OCI-LY7 (cell line): ENCODE results near the gene CRELD1. TPM values are rescaled to one million over a fixed set of nuclear protein-coding genes. Genes with fewer than 3 reads are reported as not detected.

Experiments used
- BruUV-seq: library from RNA; stranded (reverse); fragments of 400-500 nt; replicated peaks from 2 replicates; lab custom pipeline; 2021; lab: Mats Ljungman, UMichigan
- CTCF ChIA-PET: fragments of 300-600 bp; sonication (Branson Sonifier 250); formaldehyde crosslinking; loops from one replicate; lab custom pipeline; 2022; ENCODE audit warnings: antibody characterized with exemption; ENCODE audit not compliant: unreplicated experiment; lab: Charles Lee
- POLR2A ChIA-PET: fragments of 300-600 bp; sonication (Branson Sonifier 250); formaldehyde crosslinking; loops from one replicate; lab custom pipeline; 2022; ENCODE audit warnings: antibody characterized with exemption; lab: Charles Lee
- DNase-seq: peaks from one replicate; pipeline ENCODE4 v3.0.0-alpha.2; 2015; ENCODE audit warnings: low spot score
- H2AFZ ChIP-seq: fragments of 200-600 bp; sonication (generic), shearing (Covaris generic); 2 replicates; pipeline ENCODE4 v1.6.1; 2014; ENCODE audit warnings: mild to moderate bottlenecking, antibody characterized with exemption, low read length, moderate library complexity
- H3K27ac ChIP-seq: fragments of 200-600 bp; sonication (generic); 2 replicates; pipeline ENCODE4 v1.5.1; 2014; ENCODE audit warnings: mixed run types, low read depth, mild to moderate bottlenecking, moderate library complexity, low read length, inconsistent platforms; ENCODE audit not compliant: poor library complexity, severe bottlenecking
- H3K36me3 ChIP-seq: fragments of 200-600 bp; sonication (generic); 2 replicates; pipeline ENCODE4 v1.6.1; 2014; ENCODE audit warnings: mild to moderate bottlenecking, antibody characterized with exemption, low read length, moderate library complexity, mixed read lengths; ENCODE audit not compliant: insufficient read depth
- H3K4me1 ChIP-seq: fragments of 200-600 bp; sonication (generic); 2 replicates; pipeline ENCODE4 v1.5.1; 2014; ENCODE audit warnings: mild to moderate bottlenecking, low read length; ENCODE audit not compliant: insufficient read depth, poor library complexity, severe bottlenecking
- H3K4me2 ChIP-seq: fragments of 200-600 bp; sonication (generic); 2 replicates; pipeline ENCODE4 v1.6.1; 2014; ENCODE audit warnings: mild to moderate bottlenecking, low read length
- H3K4me3 ChIP-seq: fragments of 200-600 bp; sonication (generic); 2 replicates; pipeline ENCODE4 v1.5.1; 2014; ENCODE audit warnings: mild to moderate bottlenecking, low read depth, low read length; ENCODE audit not compliant: poor library complexity, severe bottlenecking
- H3K79me2 ChIP-seq: fragments of 200-600 bp; sonication (generic); 2 replicates; pipeline ENCODE4 v1.6.1; 2016; ENCODE audit warnings: low read depth, mild to moderate bottlenecking, low read length, moderate library complexity, mixed read lengths; ENCODE audit not compliant: insufficient read depth
- H3K9me2 ChIP-seq: fragments of 200-600 bp; sonication (generic); 2 replicates; pipeline ENCODE4 v1.6.1; 2016; ENCODE audit warnings: mild to moderate bottlenecking, low read length, mixed read lengths; ENCODE audit not compliant: insufficient read depth
- H3K9me3 ChIP-seq: fragments of 200-600 bp; sonication (generic); 2 replicates; pipeline ENCODE4 v1.6.1; 2014; ENCODE audit warnings: mild to moderate bottlenecking, mixed run types, low read length, mixed read lengths
- H4K20me1 ChIP-seq: fragments of 200-600 bp; sonication (generic); 2 replicates; pipeline ENCODE4 v1.6.1; 2014; ENCODE audit warnings: mild to moderate bottlenecking, antibody characterized with exemption, low read length, moderate library complexity, mixed read lengths; ENCODE audit not compliant: insufficient read depth
- EZH2phosphoT487 ChIP-seq: fragments of 200-600 bp; sonication (generic); IDR thresholded peaks from 2 replicates; pipeline ENCODE4 v1.6.1; 2018; ENCODE audit warnings: low read depth, borderline replicate concordance, mild to moderate bottlenecking, mixed run types, antibody characterized with exemption, low read length, moderate library complexity, mixed read lengths
- intact Hi-C: fragments of 100-400 bp; cut with micrococcal nuclease; formaldehyde crosslinking; loops from one replicate; pipeline ENCODE4 v1.10.0; 2022; ENCODE audit not compliant: unreplicated experiment
- total RNA-seq, 2 experiments: library from RNA; depleted of rRNA in 1 of 2; stranded (reverse); fragments of >200 nt in 1 of 2; shearing (Covaris generic) in 1 of 2; gene quantifications; 2 replicates each; pipeline ENCODE4 v1.2.3, GENCODE V29; 2014 to 2022
- TF ChIP-seq, protein P1 (sequence below): fragments of 200-600 bp; sonication (generic); conservative IDR thresholded peaks from 2 replicates; pipeline ENCODE4 v1.5.1; 2014; ENCODE audit warnings: mild to moderate bottlenecking, antibody characterized with exemption, low read length, moderate library complexity, mixed read lengths

CRELD1 gene
- total RNA-seq, 2 experiments from 2014 or later, result 20.9 to 23.4 TPM

DNA sequence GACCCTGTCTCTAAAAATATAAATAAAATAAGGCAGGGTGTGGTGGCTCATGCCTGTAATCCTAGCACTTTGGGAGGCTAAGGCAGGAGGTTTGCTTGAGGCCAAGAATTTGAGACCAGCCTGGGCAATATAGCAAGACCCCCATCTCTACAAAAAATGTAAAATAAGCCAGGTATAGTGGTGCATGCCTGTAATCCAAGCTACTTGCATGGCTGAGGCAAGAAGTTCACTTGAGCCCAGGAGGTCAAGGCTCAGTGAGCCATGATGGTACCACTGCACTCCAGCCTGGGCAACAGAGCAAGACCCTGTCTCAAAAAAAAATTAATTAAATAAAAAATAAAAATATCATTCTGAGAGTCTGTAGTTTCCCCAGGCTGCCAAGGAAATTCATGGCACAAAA is 47.3 kb upstream of the CRELD1 start:
- DNase-seq, result no peak
- peaks cover 7% of the 10 kb centered on the region for H3K79me2 ChIP-seq
- ChIA-PET POLR2A (no interaction called here), CTCF (no interaction called here)
- H3K4me2 ChIP-seq, result no peak overlapping the region
- intact Hi-C loops, result no loop called here
- H3K4me1 ChIP-seq, result peaks cover 6% of the 10 kb centered on the region
- no peak for TF ChIP-seq EZH2phosphoT487
- TF ChIP-seq, protein P1, sequence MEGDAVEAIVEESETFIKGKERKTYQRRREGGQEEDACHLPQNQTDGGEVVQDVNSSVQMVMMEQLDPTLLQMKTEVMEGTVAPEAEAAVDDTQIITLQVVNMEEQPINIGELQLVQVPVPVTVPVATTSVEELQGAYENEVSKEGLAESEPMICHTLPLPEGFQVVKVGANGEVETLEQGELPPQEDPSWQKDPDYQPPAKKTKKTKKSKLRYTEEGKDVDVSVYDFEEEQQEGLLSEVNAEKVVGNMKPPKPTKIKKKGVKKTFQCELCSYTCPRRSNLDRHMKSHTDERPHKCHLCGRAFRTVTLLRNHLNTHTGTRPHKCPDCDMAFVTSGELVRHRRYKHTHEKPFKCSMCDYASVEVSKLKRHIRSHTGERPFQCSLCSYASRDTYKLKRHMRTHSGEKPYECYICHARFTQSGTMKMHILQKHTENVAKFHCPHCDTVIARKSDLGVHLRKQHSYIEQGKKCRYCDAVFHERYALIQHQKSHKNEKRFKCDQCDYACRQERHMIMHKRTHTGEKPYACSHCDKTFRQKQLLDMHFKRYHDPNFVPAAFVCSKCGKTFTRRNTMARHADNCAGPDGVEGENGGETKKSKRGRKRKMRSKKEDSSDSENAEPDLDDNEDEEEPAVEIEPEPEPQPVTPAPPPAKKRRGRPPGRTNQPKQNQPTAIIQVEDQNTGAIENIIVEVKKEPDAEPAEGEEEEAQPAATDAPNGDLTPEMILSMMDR, result no peak
- H4K20me1 ChIP-seq, result no peaks in the 10 kb centered on the region
- H3K4me3 ChIP-seq, result no peak overlapping the region
- no peaks in the 10 kb centered on the region for H3K9me2 ChIP-seq
- H3K9me3 ChIP-seq, result no peaks in the 10 kb centered on the region
- H3K27ac ChIP-seq, result no peak overlapping the region
- H2AFZ ChIP-seq, result no peak overlapping the region
- BruUV-seq, result no TSS peak
- no peaks in the 10 kb centered on the region for H3K36me3 ChIP-seq

DNA sequence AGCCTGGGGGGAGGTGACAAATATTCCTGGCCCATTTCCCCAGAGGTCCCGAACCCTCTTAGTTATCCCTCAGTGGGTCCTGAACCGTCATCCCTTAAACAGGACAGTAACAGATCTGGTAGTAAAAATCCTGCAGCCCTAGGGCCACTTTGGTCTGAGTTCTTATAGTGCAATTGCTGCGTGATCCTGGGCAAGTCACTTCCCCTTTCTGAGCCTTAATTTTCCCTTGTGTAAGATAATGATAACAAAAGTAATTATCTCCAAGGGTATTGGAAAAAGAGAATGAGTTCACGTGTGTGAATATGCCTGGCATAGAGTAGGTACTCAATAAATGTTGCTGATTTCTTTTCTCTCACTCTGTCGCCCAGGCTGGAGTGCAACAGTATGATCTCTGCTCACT is 46.2 kb upstream of the CRELD1 start:
- CTCF ChIA-PET, result no interaction called here

DNA sequence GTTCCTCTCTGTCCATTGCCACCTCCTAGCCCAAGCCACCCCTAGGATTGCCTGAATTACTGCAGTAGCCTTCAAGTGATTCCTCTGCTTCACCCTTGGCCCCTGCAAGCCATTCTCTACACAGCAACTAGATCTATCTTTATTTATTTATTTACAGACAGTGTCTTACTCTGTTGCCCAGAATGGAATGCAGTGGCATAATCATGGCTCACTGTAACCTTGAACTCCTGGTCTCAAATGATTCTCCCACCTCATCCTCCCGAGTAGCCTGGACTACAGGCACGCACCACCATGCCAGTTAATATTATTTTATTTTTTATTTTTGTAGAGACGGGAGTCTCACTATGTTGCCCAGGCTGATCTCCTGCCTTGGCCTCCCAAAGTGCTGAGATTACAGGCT is 45.1 kb upstream of the CRELD1 start:
- DNase-seq, result no peak
- no peaks in the 10 kb centered on the region for H3K9me3 ChIP-seq
- intact Hi-C loops, result no loop called here
- H3K4me1 ChIP-seq, result peaks cover 11% of the 10 kb centered on the region
- H4K20me1 ChIP-seq, result no peaks in the 10 kb centered on the region
- no peak overlapping the region for H2AFZ ChIP-seq
- no peaks in the 10 kb centered on the region for H3K9me2 ChIP-seq
- TF ChIP-seq, protein P1, result no peak
- TF ChIP-seq EZH2phosphoT487, result no peak
- POLR2A ChIA-PET, result no interaction called here
- peaks cover 17% of the 10 kb centered on the region for H3K36me3 ChIP-seq
- CTCF ChIA-PET, result no interaction called here
- H3K4me2 ChIP-seq, result no peak overlapping the region
- no peak overlapping the region for H3K27ac ChIP-seq
- BruUV-seq, result no TSS peak
- no peak overlapping the region for H3K4me3 ChIP-seq
- peaks cover 29% of the 10 kb centered on the region for H3K79me2 ChIP-seq

More for the DNA sequence above, 46.2 kb upstream of the CRELD1 start:
- intact Hi-C loops, result no loop called here
- no peaks in the 10 kb centered on the region for H3K9me3 ChIP-seq
- POLR2A ChIA-PET, result no interaction called here
- no peak overlapping the region for H3K4me2 ChIP-seq
- TF ChIP-seq, protein P1, result no peak
- no peak for TF ChIP-seq EZH2phosphoT487
- peaks cover 11% of the 10 kb centered on the region for H3K4me1 ChIP-seq
- no peak for DNase-seq
- no peaks in the 10 kb centered on the region for H3K9me2 ChIP-seq
- H3K4me3 ChIP-seq, result no peak overlapping the region
- H4K20me1 ChIP-seq, result no peaks in the 10 kb centered on the region
- H3K36me3 ChIP-seq, result peaks cover 7% of the 10 kb centered on the region
- BruUV-seq, result no TSS peak
- no peak overlapping the region for H3K27ac ChIP-seq
- H3K79me2 ChIP-seq, result peaks cover 19% of the 10 kb centered on the region
- no peak overlapping the region for H2AFZ ChIP-seq
